Mammary epithelial cell (primary cell): ENCODE results near the gene BRI3BP.

Source experiments
- EZH2 ChIP-seq: IDR thresholded peaks from 2 replicates; pipeline ENCODE4 v1.6.1; 2012; ENCODE audit warnings: low read length, inconsistent platforms, borderline replicate concordance
- TF ChIP-seq, protein P1 (sequence below), 2 donors: IDR thresholded peaks in 1 of 2; conservative IDR thresholded peaks in 1 of 2; 2 replicates each; pipeline ENCODE4 v1.5.1; 2011 to 2012; ENCODE audit warnings: inconsistent platforms in 2 of 2, low read length in 2 of 2, mild to moderate bottlenecking in 2 of 2, control low read depth in 1 of 2, low read depth in 1 of 2; ENCODE audit not compliant: insufficient read depth in 1 of 2; ENCODE audit errors: extremely low read depth in 1 of 2

GRCh38 chr12:124952295-124952694 is 41.1 kb upstream of the BRI3BP start:
- TF ChIP-seq, protein P1, sequence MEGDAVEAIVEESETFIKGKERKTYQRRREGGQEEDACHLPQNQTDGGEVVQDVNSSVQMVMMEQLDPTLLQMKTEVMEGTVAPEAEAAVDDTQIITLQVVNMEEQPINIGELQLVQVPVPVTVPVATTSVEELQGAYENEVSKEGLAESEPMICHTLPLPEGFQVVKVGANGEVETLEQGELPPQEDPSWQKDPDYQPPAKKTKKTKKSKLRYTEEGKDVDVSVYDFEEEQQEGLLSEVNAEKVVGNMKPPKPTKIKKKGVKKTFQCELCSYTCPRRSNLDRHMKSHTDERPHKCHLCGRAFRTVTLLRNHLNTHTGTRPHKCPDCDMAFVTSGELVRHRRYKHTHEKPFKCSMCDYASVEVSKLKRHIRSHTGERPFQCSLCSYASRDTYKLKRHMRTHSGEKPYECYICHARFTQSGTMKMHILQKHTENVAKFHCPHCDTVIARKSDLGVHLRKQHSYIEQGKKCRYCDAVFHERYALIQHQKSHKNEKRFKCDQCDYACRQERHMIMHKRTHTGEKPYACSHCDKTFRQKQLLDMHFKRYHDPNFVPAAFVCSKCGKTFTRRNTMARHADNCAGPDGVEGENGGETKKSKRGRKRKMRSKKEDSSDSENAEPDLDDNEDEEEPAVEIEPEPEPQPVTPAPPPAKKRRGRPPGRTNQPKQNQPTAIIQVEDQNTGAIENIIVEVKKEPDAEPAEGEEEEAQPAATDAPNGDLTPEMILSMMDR (conservative IDR thresholded peaks at IDR 0.05 in 1 of 2, IDR thresholded peaks at IDR 0.05 in 1 of 2; ENCODE audit: extremely low read depth in 1 of 2, insufficient read depth in 1 of 2, low read depth in 1 of 2, low read length in 2 of 2): no peak
- no peak for TF ChIP-seq EZH2
